Kidney glomerular epithelial cell (primary cell): ENCODE data around the gene SPI1.
A peak's percentile ranks its signal among the peaks of the same experiment; 100 is the strongest.

Source experiments
- DNase-seq: peaks from one replicate; lab custom pipeline; 2025; lab: John Stamatoyannopoulos, UW

Gene SPI1

GRCh38 chr11:47357985-47358730 is 20.2 kb downstream of the SPI1 start:
- no peak for DNase-seq

DNA sequence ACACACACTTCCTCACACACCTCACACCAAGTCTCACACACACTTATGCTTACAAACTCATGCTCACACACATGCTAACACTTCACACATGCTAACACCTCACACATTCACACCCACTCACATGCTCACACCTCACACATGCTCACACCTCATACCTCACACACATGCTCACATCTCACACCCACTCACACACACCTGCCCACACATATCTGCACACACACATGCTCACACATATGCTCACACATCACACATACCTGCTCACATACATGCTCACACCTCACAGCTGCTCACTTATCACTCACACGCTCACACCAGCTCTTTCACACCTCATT is 21.4 kb downstream of the SPI1 start:
- no peak for DNase-seq

- DNase-seq = no peak
Measured at GRCh38 chr11:47356129-47356997, 22.0 kb downstream of the SPI1 start.

DNA sequence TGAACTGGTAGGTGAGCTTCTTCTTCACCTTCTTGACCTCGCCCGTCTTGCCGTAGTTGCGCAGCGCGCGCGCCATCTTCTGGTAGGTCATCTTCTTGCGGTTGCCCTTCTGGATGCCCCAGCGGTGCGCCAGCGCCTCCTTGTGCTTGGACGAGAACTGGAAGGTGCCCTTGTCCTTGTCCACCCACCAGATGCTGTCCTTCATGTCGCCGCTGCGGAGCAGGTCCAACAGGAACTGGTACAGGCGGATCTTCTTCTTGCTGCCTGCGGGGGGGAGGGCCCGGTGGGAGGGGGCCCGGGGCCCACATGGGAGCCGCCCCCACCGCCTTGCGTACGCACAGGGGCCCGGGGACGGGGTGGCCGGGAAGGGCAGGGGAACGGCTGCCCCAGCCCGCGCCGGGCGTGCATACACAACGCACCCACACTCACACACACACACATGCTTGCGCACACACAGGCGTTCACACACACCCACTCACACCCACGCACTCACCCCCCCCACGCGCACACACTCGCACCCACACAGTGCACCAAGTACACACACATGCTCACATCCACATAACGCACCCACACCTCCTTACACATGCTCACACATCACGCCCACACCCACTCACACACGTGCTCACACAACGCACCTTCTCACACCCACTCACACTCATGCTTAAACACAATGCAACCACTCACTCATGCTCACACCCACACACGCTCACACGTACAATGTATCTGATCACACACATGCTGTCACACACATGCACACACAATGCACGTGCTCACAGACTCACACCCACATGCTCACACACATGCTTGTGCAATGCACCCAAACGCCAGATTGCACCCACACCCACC is 22.8 kb downstream of the SPI1 start:
- DNase-seq = peak; percentile 93

- no peak for DNase-seq
Measured at GRCh38 chr11:47354913-47355282, 23.4 kb downstream of the SPI1 start.

DNA sequence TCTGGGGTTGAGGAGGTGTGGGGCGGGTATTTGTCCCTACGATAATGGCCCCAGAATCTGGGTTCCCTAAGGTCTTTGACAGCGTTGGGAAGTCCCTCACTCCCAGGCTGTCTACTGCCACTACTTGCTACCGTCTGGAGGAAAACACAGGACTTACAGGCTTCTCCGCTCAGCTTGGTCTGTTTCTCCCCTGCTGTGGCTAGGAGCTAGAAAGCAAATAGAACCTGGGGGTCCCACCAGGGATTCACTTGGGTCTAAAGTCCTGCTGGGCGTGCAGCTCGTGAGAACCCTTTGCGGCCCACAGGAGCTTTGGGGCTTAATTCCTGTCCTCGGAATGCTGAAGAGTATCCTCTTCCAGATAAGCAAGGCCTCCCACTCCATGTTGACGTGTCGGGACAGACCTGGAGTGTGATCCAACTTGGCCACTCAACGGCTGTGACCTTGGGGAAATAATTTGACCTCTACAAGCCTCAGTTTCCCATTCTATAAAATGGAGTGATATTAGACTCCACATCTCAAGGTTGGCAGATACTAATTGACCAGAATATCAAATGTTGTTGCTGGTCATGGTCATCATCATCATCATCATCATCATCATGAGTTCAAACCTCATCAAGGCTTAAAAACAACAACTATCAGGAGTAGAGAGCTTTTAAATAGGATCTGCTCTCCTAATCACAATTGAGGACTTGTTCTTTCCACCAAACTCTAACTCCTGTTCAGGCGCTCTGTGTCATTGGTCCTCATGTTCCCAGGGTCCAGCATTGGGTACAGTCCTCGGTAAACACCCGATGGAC is 24.2 kb downstream of the SPI1 start:
- DNase-seq = no peak

DNA sequence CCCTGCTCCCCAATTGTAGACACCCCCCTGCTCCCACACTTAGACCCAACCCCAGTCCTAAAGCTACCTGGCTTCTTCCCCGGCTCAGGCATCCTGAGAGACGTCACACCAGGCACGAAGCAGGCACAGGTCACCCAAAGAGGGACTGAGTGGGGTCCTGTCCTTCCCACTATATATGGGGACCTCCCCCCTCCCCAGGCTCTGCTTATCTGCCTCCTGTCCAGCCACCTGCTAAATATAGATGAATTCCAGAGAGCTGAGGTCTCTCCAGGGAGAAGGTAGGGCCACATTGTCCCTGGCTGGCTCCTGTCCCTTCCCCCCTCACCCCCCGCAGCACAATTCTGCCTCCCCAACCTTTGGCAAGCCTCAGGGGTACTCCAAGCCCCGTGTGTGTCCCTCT is 25.8 kb downstream of the SPI1 start, which contains the start of gene MYBPC3:
Gene MYBPC3, minus strand, starts transcription at position 147 of the 400 bp plus-strand sequence. Its CDS starts 55 bp downstream, at position 92.
- no peak for DNase-seq

DNA sequence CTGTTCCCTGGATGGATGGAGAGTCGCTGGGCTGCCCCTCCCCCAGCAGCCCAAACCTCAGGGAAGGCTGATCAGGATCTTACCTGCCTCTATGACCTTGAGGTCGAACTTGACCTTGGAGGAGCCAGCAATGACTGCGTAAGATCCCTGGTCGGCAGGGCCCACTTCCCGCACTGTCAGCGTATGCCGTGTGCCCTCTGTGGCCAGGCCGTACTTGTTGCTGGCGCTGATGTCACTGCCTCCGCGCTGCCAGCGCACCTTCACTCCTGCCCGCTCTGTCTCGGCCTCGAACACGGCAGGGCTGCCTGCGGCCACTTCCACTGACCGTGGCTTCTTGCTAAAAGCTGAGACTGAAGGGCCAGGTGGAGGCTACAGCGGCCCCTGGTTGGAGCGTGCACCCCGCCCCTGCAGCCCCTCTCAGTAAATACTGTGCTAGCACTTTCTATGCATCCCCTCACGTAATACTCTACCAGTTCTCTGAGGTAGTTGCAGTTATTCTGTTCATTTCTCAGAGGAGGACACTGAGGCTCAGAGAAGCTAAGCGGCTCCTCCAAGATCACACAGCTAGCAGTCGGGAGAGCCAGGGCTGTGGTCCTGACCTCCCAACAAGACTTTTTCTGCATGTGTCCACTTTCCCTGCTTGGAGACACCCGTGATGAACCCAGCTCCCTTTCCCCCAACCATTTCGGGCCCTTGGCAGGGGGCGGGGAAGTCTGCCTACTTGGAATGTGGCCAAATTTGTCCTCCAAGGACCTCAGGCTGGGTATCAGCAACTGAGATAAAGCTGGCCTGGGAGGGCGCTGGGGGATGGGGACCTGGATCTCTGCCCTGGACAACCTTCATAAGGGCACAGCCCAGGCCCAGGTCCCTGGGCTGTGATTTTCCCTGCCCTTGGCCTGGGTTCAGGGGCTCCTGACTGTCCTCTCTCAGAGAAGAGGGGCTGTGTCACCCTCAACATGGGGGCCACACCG is 26.9 kb downstream of the SPI1 start:
- no peak for DNase-seq

DNA sequence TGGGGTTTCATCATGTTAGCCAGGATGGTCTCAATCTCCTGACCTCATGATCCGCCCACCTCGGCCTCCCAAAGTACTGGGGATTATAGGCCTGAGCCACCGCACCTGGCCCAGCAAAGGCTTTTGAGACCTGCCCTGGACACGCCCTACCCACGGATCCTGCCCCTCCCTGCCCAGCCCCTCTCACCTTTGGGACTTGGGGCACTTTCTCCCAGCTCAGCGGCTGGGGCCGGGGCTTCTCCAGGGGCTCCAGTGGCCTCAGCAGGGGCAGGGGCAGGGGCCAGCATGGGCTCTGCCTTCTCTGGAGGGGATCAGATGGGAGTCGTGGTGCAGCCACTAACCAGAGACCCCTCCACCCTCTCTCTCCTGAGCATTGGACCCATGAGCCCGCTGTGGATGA is 28.0 kb downstream of the SPI1 start:
- no peak for DNase-seq

GRCh38 chr11:47349521-47350095 is 28.7 kb downstream of the SPI1 start:
- DNase-seq = no peak

DNA sequence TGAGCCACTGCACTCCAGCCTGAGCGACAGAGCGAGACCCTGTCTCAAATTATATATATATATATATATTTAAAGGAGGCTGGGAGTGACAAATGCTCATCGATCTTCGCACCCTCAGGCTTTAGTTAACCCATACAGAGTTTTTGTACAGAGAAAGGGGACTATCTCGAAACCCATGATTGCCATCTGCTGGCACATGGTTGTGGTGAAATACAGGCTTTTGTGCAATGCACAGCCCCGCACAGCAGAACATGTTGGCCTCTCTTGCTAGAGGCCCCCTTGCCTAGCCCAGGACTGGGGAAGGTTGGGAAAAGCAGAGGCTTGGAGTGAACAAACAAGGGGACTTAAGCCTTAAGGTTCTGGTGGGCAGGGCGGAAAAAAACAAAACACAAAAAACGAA is 29.5 kb downstream of the SPI1 start:
- no peak for DNase-seq

GRCh38 chr11:47348131-47348802 is 30.1 kb downstream of the SPI1 start:
- DNase-seq = no peak

DNA sequence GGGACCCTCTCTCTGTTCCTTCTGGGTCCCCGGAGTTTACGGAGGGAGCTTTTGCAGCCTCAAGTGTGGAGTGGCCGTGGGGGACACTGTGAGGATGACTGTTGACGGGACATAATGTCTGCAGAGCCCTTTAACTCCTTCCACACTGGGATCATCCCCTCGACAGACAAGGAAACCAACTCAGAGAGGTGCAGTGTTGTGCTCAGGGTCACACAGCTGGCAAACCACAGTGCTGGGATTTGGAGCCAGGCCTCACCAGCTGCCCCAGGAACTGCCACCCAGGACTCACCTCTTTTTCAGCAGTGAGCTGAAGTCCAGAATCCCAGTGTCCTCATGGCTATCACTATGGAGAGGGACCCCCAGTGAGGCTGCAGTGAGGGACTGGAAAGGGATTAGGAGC is 31.2 kb downstream of the SPI1 start:
- no peak for DNase-seq

DNA sequence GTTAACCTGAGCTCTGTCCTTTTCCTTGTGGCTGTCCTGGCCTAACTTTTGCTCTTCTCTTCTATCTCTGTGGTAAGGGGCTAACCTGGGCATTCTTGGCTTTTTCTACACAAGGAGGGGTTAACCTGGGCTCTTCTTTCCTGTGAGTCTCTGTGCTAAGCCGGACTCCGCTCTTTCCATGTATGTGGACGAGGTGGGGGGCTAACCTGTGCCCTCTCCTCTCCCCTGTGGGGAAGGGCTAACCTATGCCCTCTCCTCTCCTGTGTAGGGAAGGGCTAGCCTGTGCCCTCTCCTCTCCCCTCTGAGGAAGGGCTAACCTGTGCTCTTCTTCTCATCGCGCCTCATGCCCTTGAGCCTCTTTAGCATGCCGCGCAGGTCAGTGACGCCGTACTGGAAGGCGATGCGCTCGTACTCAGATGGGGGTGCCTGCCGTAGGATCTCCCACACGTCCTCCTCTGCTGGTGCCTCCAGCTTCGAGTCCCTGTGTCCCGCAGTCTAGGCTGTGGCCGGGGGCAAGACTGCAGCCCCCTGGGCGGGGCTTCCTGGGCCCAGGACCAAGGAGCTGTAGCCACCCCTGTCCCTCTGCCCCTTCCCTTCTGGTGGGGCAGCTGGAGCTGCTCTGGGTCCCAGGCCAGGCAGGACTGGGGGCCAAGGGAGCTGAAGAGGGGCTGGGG is 32.3 kb downstream of the SPI1 start:
- DNase-seq = no peak

DNA sequence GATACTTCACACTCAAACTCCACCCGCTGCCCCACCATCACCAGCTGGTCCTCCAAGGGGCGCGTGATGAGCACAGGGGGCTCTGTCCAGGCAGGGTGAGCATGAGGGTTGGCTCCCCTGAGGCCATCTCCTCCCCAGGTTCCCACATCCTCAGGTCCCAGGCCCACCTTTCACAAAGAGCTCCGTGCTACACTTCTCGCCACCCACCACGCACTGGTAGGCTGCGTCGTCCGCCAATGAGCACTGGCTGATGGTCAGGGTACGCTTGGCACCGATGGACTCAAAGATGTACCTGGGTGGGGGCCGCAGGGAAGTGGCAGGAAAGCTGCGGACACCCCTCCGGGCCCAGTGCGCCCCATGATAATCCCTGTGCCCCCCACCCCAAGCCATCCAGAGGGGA is 35.5 kb downstream of the SPI1 start:
- DNase-seq = no peak

DNA sequence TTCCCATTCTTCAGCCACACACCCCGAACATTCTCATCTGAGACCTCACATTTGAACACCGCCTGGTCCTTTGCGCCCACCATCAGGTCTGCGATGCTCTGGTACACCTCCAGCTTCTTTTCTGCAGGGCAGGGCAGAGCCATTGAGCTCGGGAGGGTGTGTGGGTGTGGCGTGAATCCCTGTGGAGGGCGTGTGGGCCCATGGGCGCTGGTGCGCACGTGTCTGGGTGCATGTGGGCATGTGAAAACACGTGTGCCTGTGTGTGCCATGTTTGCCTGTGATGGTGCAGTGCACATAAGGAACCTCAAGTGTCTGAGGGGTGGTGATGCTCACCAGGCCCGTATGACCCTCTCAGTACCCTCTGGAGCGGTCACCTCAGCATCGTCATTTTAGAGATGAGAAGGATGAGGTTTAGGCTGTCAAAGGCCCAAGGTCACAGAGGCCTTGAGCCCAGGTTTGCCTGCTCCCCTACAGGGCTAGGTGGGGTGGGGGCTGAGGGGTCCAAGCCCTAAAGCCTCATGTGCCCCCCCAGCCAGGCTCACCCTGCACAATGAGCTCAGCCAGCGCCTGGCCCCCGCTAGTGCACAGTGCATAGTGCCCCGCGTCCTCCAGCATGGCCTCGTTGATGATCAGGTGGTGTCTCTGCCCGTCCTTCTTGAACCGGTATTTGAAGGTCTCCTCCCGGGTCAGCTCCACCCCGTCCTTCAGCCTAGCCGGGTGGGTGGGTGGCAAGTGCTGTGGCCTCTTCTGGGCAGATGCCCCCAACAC is 36.1 kb downstream of the SPI1 start:
- no peak for DNase-seq

DNA sequence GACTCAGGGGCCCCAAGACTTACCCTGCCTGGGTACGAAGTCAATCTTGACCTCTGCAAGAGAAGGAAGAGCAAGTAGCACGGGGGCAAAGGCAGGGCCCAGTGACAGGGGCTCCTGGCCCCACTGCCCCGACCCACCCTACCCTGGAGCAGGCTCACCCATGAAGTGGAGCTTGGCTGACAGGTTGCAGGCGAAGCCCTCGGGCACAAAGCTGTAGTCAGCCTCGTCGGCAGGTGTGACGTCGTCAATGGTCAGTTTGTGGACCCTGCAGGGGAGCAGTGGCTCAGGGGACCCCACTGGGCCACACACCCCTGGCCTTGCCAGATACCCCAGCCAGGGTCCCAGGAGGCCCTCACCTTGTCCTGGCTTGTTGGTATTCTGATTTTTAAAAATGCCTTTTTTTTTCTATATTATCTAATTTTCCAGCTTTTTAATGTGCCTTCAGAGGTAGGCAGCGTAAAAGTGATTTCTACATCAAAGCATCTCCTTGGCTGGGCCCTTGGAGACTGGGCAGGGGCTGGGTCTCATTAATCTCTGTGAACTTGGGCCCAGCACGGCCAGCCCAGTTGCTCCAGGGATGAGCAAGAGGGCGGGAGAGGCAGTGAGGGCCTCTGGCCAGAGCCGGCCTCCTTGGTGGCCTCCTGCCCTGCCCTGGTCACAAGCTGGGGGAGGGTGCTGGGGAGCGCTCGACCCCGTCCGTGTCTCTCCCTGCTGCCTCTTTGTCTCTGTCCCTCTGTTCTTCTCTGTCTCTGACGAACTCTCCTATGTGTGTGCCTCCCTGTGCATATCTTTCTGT is 37.2 kb downstream of the SPI1 start:
- DNase-seq = no peak
